ENCODE results near the gene PMS1. TPM values are rescaled to one million over a fixed set of nuclear protein-coding genes. Genes with fewer than 3 reads are reported as not detected.

The PMS1 gene
- total RNA-seq, 1 experiment from 2014 or later, result 46.5 TPM

DNA sequence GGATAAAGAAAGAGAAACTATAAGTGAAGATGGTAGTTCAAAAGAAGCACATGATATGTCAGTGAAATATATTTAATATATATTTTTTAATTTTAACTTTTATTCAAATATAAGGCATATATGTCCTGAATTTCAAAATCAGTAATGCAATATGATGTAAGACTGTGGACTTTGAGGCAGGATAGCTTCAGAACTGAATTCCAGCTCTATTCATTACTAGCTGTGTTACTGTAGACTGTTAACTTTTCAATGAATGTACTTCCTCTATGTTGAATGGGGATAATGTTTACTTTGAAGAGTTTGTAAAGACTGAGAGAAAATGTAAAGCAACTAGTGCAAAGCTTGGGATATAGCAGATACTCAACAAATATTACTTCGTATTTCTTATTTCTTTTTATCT, 112.6 kb downstream of the PMS1 start:
- ChIA-PET CTCF (no interaction called here), POLR2A (ENCODE audit: low non-redundant PET) (no interaction called here)
- intact Hi-C loops (cut with micrococcal nuclease; ENCODE audit: unreplicated experiment), result no loop called here
- DNase-seq (ENCODE audit: low spot score), result no peak
- Histone ChIP-seq H3K9me3 (ENCODE audit: low read depth, low read length, poor library complexity, severe bottlenecking) (no peaks in the 10 kb centered on the region), H3K4me1 (ENCODE audit: insufficient read depth, low read length, poor library complexity, severe bottlenecking) (no peaks in the 10 kb centered on the region), H3K36me3 (ENCODE audit: insufficient read depth, low read length, poor library complexity, severe bottlenecking) (no peaks in the 10 kb centered on the region), H3K27ac (ENCODE audit: low read depth, low read length, poor library complexity, severe bottlenecking) (no peak overlapping the region), H3K4me3 (ENCODE audit: low read depth, low read length, poor library complexity, severe bottlenecking) (no peak overlapping the region), H3K27me3 (replicated peaks; ENCODE audit: insufficient read depth, low read depth, low read length, poor library complexity) (no peaks in the 10 kb centered on the region)
- TF ChIP-seq EZH2 (IDR thresholded peaks at IDR 0.05; ENCODE audit: borderline replicate concordance, low read depth, low read length, poor library complexity, severe bottlenecking), result no peak
- TF ChIP-seq, protein P1, sequence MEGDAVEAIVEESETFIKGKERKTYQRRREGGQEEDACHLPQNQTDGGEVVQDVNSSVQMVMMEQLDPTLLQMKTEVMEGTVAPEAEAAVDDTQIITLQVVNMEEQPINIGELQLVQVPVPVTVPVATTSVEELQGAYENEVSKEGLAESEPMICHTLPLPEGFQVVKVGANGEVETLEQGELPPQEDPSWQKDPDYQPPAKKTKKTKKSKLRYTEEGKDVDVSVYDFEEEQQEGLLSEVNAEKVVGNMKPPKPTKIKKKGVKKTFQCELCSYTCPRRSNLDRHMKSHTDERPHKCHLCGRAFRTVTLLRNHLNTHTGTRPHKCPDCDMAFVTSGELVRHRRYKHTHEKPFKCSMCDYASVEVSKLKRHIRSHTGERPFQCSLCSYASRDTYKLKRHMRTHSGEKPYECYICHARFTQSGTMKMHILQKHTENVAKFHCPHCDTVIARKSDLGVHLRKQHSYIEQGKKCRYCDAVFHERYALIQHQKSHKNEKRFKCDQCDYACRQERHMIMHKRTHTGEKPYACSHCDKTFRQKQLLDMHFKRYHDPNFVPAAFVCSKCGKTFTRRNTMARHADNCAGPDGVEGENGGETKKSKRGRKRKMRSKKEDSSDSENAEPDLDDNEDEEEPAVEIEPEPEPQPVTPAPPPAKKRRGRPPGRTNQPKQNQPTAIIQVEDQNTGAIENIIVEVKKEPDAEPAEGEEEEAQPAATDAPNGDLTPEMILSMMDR (conservative IDR thresholded peaks at IDR 0.05; ENCODE audit: low read depth, low read length), result no peak
- no TSS peak for BruUV-seq (replicated peaks)

DNA sequence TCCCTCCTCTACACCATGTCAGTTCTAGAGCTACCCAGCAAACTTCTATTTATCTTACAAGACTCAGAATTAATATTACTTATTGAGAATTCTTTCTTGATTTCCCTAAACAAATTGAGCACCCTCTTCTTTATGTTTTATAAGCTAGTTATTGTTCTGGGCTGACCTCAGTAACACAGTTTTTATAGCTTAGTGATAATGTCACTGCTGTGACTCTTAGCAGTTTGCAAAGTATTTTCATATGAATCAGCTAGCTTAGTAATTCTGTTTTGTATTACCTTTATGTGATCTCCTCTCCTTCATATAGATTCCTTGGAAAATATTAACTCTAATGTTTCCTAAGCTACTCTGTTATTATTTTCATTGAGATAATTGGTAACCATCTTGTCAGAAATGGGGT, 114.9 kb downstream of the PMS1 start:
- ChIA-PET CTCF (no interaction called here), POLR2A (ENCODE audit: low non-redundant PET) (no interaction called here)
- no peak for DNase-seq (ENCODE audit: low spot score)
- H3K9me3 ChIP-seq (ENCODE audit: low read depth, low read length, poor library complexity, severe bottlenecking), result no peaks in the 10 kb centered on the region
- no peak for TF ChIP-seq EZH2 (IDR thresholded peaks at IDR 0.05; ENCODE audit: borderline replicate concordance, low read depth, low read length, poor library complexity, severe bottlenecking)
- TF ChIP-seq, protein P1 (conservative IDR thresholded peaks at IDR 0.05; ENCODE audit: low read depth, low read length), result no peak
- no TSS peak for BruUV-seq (replicated peaks)
- intact Hi-C loops (cut with micrococcal nuclease; ENCODE audit: unreplicated experiment), result no loop called here
- H3K27ac ChIP-seq (ENCODE audit: low read depth, low read length, poor library complexity, severe bottlenecking), result no peak overlapping the region
- H3K36me3 ChIP-seq (ENCODE audit: insufficient read depth, low read length, poor library complexity, severe bottlenecking), result no peaks in the 10 kb centered on the region
- no peaks in the 10 kb centered on the region for H3K27me3 ChIP-seq (replicated peaks; ENCODE audit: insufficient read depth, low read depth, low read length, poor library complexity)
- H3K4me1 ChIP-seq (ENCODE audit: insufficient read depth, low read length, poor library complexity, severe bottlenecking), result no peaks in the 10 kb centered on the region
- H3K4me3 ChIP-seq (ENCODE audit: low read depth, low read length, poor library complexity, severe bottlenecking), result no peak overlapping the region

DNA sequence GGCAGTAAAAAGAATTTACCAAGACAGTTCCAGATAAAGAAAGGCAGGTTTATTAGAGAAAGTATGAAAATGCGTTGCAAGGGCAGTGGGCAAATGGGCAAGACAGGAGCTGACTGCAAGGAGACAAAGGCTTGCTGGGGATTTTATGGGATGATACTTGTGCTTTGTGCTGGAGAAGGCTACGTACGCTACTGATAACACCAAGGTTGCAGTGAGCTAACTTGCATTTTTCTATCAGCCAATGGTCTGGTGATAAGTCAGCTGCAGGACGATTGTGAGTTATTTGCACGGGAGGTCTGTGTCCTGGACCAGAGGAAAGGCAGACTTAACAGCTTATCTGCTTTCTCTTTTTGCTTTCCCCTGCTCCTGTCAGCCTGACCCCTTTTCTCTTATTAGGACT, 116.5 kb downstream of the PMS1 start:
- CTCF ChIA-PET, result no interaction called here
- intact Hi-C loops (cut with micrococcal nuclease; ENCODE audit: unreplicated experiment), result no loop called here
- no peak for DNase-seq (ENCODE audit: low spot score)
- POLR2A ChIA-PET (ENCODE audit: low non-redundant PET), result interaction anchor here (0.7 kb wide), 1 partner anchor 57 kb away, joined by 3 read pairs; no protein-coding TSS in a partner anchor
- H3K27me3 ChIP-seq (replicated peaks; ENCODE audit: insufficient read depth, low read depth, low read length, poor library complexity), result no peaks in the 10 kb centered on the region
- H3K4me1 ChIP-seq (ENCODE audit: insufficient read depth, low read length, poor library complexity, severe bottlenecking), result no peaks in the 10 kb centered on the region
- no peak overlapping the region for H3K4me3 ChIP-seq (ENCODE audit: low read depth, low read length, poor library complexity, severe bottlenecking)
- no peak overlapping the region for H3K27ac ChIP-seq (ENCODE audit: low read depth, low read length, poor library complexity, severe bottlenecking)
- no TSS peak for BruUV-seq (replicated peaks)
- H3K9me3 ChIP-seq (ENCODE audit: low read depth, low read length, poor library complexity, severe bottlenecking), result no peaks in the 10 kb centered on the region
- no peak for TF ChIP-seq EZH2 (IDR thresholded peaks at IDR 0.05; ENCODE audit: borderline replicate concordance, low read depth, low read length, poor library complexity, severe bottlenecking)
- TF ChIP-seq, protein P1 (conservative IDR thresholded peaks at IDR 0.05; ENCODE audit: low read depth, low read length), result no peak
- no peaks in the 10 kb centered on the region for H3K36me3 ChIP-seq (ENCODE audit: insufficient read depth, low read length, poor library complexity, severe bottlenecking)

All from A673 (cell line).